GM12864 (cell line): ENCODE measurements around the gene TRIM27.

Experiments
- DNase-seq: peaks from one replicate; pipeline ENCODE4 v3.0.0-alpha.2; 2011; ENCODE audit warnings: low read depth
- H3K4me3 ChIP-seq: 2 replicates; pipeline ENCODE4 v1.5.1; 2011; ENCODE audit warnings: mild to moderate bottlenecking, low read depth, low read length, control low read depth
- CTCF ChIP-seq: IDR thresholded peaks from 2 replicates; pipeline ENCODE4 v1.5.1; 2011; ENCODE audit warnings: low read depth, mild to moderate bottlenecking, moderate library complexity, low read length, control low read depth, inconsistent platforms; ENCODE audit errors: missing control alignments

TRIM27 gene

GRCh38 chr6:28865401-28866204 is 58.2 kb downstream of the TRIM27 start:
- no peak for DNase-seq
- TF ChIP-seq CTCF = no peak
- H3K4me3 ChIP-seq = no peak overlapping the region; the same call in 1 of the 2 replicates

GRCh38 chr6:28864326-28864923 is 59.4 kb downstream of the TRIM27 start:
- TF ChIP-seq CTCF = peak; percentile 23
- no peak for DNase-seq

GRCh38 chr6:28863604-28864325 is 60.0 kb downstream of the TRIM27 start:
- TF ChIP-seq CTCF = no peak
- peak overlapping the region; percentile 81 for H3K4me3 ChIP-seq
- DNase-seq = no peak

More at GRCh38 chr6:28864326-28864923, 59.4 kb downstream of the TRIM27 start:
- H3K4me3 ChIP-seq = peak overlapping the region; percentile 81

- H3K4me3 ChIP-seq = no peak overlapping the region
- no peak for TF ChIP-seq CTCF
- no peak for DNase-seq
These were observed 61.7 kb downstream of the TRIM27 start for GRCh38 chr6:28862077-28862476.

- H3K4me3 ChIP-seq = no peak overlapping the region
- no peak for DNase-seq
- TF ChIP-seq CTCF = no peak
These were observed 62.4 kb downstream of the TRIM27 start for GRCh38 chr6:28861339-28861738.

- no peak for DNase-seq
- H3K4me3 ChIP-seq = no peak overlapping the region
- no peak for TF ChIP-seq CTCF
These were observed 63.2 kb downstream of the TRIM27 start for GRCh38 chr6:28860581-28860980.
